Parathyroid adenoma (tissue), 2 donors: ENCODE measurements around the gene RERE.

Experiments
- H2AFZ ChIP-seq: fragments of 300-600 bp; sonication (generic); one replicate; pipeline ENCODE4 v1.7.0; 2017; ENCODE audit warnings: antibody characterized with exemption, mild to moderate bottlenecking
- H3K27ac ChIP-seq: fragments of 300-600 bp; sonication (generic); one replicate; pipeline ENCODE4 v1.7.0; 2017
- H3K27me3 ChIP-seq: fragments of 300-600 bp; sonication (generic); one replicate; pipeline ENCODE4 v1.7.0; 2017; ENCODE audit warnings: low read length; ENCODE audit not compliant: control insufficient read depth, insufficient read depth
- H3K36me3 ChIP-seq: fragments of 300-600 bp; sonication (generic); one replicate; pipeline ENCODE4 v1.7.0; 2017; ENCODE audit warnings: low read length; ENCODE audit not compliant: control insufficient read depth, insufficient read depth
- H3K4me1 ChIP-seq: fragments of 300-600 bp; sonication (generic); one replicate; pipeline ENCODE4 v1.7.0; 2017; ENCODE audit warnings: control low read depth
- H3K4me2 ChIP-seq: fragments of 300-600 bp; sonication (generic); one replicate; pipeline ENCODE4 v1.7.0; 2017; ENCODE audit warnings: low read length
- H3K4me3 ChIP-seq: fragments of 300-600 bp; sonication (generic); one replicate; pipeline ENCODE4 v1.7.0; 2017; ENCODE audit warnings: low read depth, low read length
- H3K79me2 ChIP-seq: fragments of 300-600 bp; sonication (generic); one replicate; pipeline ENCODE4 v1.7.0; 2017; ENCODE audit warnings: control low read depth
- H3K9ac ChIP-seq: fragments of 300-600 bp; sonication (generic); one replicate; pipeline ENCODE4 v1.7.0; 2017; ENCODE audit warnings: mild to moderate bottlenecking
- H3K9me3 ChIP-seq: fragments of 300-600 bp; sonication (generic); one replicate; pipeline ENCODE4 v1.7.0; 2017; ENCODE audit warnings: low read length; ENCODE audit not compliant: control insufficient read depth
- TF ChIP-seq, protein P1 (sequence below): fragments of 300-600 bp; sonication (generic); IDR thresholded peaks from one replicate; pipeline ENCODE4 v1.7.0; 2017; ENCODE audit warnings: antibody characterized with exemption, mild to moderate bottlenecking
- donor health status: primary hyperparathyroidism.

RERE gene

DNA sequence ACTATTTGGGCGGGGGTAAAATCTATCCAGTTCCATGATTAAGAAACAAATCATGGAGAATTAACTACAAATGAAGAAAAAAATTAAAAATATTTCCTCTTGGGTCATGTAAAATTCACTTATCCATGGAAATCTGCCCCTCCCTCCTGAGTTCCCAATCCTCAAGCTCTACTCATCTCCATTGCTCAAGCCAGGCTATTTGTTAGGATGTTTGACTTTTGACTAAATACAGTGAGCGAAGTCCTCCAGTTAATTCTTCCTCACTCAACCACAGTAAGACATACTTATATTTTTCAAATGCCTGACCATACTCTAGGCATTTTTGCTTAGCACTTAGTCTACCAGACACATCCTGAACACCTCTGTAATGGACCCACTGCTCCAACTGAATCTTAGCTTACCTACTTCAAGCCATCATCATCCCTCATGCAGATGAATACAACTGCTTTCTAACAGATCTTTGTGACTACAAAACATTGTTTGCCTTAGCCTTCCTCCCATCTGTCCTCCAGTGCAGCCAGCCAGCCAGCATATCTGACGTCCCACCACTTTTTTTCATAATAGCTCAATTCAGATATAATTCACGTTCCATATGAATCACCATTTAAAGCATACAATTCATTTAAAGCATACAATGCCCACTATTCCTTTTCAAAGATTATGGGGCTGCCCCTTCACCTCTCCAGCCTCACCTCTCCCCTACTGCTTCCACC, 154.2 kb downstream of the RERE start:
- H2AFZ ChIP-seq = no peak overlapping the region
- no peaks in the 10 kb centered on the region for H3K27me3 ChIP-seq
- peaks cover 27% of the 10 kb centered on the region for H3K79me2 ChIP-seq
- H3K4me2 ChIP-seq = no peak overlapping the region
- H3K36me3 ChIP-seq = no peaks in the 10 kb centered on the region
- H3K9me3 ChIP-seq = no peaks in the 10 kb centered on the region
- no peak overlapping the region for H3K4me3 ChIP-seq
- TF ChIP-seq, protein P1, sequence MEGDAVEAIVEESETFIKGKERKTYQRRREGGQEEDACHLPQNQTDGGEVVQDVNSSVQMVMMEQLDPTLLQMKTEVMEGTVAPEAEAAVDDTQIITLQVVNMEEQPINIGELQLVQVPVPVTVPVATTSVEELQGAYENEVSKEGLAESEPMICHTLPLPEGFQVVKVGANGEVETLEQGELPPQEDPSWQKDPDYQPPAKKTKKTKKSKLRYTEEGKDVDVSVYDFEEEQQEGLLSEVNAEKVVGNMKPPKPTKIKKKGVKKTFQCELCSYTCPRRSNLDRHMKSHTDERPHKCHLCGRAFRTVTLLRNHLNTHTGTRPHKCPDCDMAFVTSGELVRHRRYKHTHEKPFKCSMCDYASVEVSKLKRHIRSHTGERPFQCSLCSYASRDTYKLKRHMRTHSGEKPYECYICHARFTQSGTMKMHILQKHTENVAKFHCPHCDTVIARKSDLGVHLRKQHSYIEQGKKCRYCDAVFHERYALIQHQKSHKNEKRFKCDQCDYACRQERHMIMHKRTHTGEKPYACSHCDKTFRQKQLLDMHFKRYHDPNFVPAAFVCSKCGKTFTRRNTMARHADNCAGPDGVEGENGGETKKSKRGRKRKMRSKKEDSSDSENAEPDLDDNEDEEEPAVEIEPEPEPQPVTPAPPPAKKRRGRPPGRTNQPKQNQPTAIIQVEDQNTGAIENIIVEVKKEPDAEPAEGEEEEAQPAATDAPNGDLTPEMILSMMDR = no peak
- peak overlapping the region; percentile 70 for H3K27ac ChIP-seq
- H3K9ac ChIP-seq = no peak overlapping the region
- peaks cover 58% of the 10 kb centered on the region for H3K4me1 ChIP-seq

DNA sequence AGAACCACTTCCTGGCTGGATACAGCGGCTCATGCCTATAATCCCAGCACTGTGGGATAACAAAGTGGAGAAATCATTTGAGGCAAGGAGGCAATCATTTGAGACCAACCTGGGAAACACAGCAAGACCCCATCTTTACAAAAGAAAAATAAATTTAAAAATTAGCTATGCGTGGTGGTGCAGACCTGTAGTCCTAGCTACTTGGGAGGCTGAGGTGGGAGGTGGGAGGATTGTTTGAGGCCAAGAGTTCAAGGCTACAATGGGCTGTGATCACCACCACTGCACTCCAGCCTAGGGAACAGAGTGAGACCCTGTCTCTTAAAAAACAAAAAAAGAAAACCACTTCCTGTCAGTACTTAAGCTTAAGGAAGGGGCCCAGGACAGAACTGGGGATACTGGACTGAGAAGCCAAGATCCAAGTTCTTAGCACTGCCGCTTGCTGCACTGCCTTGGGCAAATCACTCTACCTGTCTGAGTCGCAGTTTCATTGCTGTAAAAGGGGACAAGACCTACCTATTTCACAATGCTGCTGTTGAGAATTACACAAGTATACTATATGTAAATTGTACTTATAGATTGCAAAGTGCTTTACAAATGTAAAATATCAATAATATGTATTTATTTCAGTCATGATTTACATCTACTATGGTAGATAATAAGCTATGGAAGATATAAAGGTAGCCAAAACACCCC, 154.9 kb downstream of the RERE start:
- no peak overlapping the region for H2AFZ ChIP-seq
- no peaks in the 10 kb centered on the region for H3K9me3 ChIP-seq
- no peaks in the 10 kb centered on the region for H3K27me3 ChIP-seq
- H3K4me1 ChIP-seq = peaks cover 56% of the 10 kb centered on the region
- no peak overlapping the region for H3K4me2 ChIP-seq
- peak overlapping the region; percentile 61 for H3K27ac ChIP-seq
- peaks cover 25% of the 10 kb centered on the region for H3K79me2 ChIP-seq
- H3K9ac ChIP-seq = no peak overlapping the region
- H3K4me3 ChIP-seq = no peak overlapping the region
- TF ChIP-seq, protein P1 = no peak
- no peaks in the 10 kb centered on the region for H3K36me3 ChIP-seq

DNA sequence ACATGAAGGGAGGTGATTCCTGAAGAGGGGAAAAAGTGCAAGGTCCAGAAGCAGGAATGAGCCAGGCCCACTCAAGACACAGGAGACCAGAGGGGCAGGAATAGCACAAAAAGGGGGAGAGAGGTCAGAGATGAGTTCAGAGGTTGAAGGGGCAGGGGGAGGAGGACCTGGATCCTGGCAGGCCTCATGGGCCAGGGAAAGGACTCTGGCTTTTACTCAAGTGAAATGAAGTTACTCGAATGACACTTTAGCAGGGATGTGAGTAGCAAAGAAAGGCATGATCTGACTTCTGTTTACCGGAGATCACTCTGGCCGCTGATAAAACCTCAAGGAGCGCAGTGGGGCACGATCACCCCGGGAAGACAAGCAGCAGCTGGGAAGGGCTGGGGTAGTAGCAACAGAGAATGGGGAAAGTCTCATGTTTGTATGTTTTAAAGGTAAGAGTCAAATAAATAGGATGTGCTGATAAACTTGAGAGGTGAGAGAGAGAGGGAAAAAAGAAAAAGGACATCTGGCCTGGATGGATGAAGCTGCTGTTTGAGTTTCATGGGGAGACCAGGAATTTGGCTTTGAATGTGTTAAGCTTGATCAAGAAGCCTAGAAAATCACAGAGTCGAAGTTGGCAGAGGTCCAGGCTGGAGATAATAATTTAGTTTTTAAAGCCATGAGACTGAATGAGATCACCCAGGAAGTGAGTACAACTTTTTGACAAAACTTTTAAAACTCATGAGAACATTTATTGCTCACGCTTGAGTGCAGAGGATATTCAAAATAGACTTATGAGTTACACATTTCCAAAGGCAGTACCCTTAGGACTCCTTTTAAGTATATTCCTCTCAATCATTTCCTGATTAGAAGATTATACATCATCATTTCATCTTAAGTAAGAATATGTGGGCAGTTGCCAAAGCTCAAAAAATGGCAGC, 156.0 kb downstream of the RERE start:
- no peaks in the 10 kb centered on the region for H3K9me3 ChIP-seq
- no peak overlapping the region for H3K9ac ChIP-seq
- no peak overlapping the region for H3K4me3 ChIP-seq

DNA sequence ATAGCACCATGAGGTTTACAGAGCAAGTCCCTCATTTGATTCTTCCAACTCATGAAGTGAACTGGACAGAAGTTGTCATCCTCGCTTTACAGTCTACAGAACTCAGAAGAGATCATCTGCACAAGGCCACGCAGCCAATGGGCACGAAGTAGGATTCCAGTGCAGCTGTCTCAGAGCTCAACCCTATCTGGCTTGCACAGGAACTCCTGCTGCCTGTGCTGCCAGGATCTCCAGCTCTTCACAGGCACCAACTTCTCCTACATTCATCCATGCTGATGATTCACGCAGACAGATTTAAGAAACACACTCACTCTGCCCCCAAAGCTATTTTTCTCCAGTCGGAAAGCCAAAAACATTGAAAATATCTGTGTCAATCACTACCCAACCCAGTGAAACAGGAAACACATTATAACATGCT, 157.0 kb downstream of the RERE start:
- no peak overlapping the region for H3K4me3 ChIP-seq
- TF ChIP-seq, protein P1 = no peak
- H3K27me3 ChIP-seq = no peaks in the 10 kb centered on the region
- H3K4me2 ChIP-seq = no peak overlapping the region
- H3K9ac ChIP-seq = no peak overlapping the region
- H3K27ac ChIP-seq = peak overlapping the region; percentile 61
- H2AFZ ChIP-seq = no peak overlapping the region
- peaks cover 23% of the 10 kb centered on the region for H3K79me2 ChIP-seq
- no peaks in the 10 kb centered on the region for H3K9me3 ChIP-seq
- no peaks in the 10 kb centered on the region for H3K36me3 ChIP-seq
- peaks cover 38% of the 10 kb centered on the region for H3K4me1 ChIP-seq

More for the DNA sequence above, 156.0 kb downstream of the RERE start:
- TF ChIP-seq, protein P1 = no peak
- H3K27me3 ChIP-seq = no peaks in the 10 kb centered on the region
- H2AFZ ChIP-seq = no peak overlapping the region
- H3K4me1 ChIP-seq = peaks cover 48% of the 10 kb centered on the region
- H3K36me3 ChIP-seq = no peaks in the 10 kb centered on the region
- H3K27ac ChIP-seq = peak overlapping the region; percentile 61
- peaks cover 21% of the 10 kb centered on the region for H3K79me2 ChIP-seq
- no peak overlapping the region for H3K4me2 ChIP-seq
